ENCODE results near the gene FEM1A. TPM values are rescaled to one million over a fixed set of nuclear protein-coding genes. Genes with fewer than 3 reads are reported as not detected.
"Not testable (repeated sequence)": the region's sequence is repeated elsewhere in the genome, so short reads cannot be mapped to it uniquely, and the experiment has no call there.

The FEM1A gene, protein sequence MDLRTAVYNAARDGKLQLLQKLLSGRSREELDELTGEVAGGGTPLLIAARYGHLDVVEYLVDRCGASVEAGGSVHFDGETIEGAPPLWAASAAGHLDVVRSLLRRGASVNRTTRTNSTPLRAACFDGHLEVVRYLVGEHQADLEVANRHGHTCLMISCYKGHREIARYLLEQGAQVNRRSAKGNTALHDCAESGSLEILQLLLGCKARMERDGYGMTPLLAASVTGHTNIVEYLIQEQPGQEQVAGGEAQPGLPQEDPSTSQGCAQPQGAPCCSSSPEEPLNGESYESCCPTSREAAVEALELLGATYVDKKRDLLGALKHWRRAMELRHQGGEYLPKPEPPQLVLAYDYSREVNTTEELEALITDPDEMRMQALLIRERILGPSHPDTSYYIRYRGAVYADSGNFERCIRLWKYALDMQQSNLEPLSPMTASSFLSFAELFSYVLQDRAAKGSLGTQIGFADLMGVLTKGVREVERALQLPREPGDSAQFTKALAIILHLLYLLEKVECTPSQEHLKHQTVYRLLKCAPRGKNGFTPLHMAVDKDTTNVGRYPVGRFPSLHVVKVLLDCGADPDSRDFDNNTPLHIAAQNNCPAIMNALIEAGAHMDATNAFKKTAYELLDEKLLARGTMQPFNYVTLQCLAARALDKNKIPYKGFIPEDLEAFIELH
- 10 to 100 TPM; 25.5 to 26.0 TPM for total RNA-seq
- polyA plus RNA-seq = 4.3 TPM

DNA sequence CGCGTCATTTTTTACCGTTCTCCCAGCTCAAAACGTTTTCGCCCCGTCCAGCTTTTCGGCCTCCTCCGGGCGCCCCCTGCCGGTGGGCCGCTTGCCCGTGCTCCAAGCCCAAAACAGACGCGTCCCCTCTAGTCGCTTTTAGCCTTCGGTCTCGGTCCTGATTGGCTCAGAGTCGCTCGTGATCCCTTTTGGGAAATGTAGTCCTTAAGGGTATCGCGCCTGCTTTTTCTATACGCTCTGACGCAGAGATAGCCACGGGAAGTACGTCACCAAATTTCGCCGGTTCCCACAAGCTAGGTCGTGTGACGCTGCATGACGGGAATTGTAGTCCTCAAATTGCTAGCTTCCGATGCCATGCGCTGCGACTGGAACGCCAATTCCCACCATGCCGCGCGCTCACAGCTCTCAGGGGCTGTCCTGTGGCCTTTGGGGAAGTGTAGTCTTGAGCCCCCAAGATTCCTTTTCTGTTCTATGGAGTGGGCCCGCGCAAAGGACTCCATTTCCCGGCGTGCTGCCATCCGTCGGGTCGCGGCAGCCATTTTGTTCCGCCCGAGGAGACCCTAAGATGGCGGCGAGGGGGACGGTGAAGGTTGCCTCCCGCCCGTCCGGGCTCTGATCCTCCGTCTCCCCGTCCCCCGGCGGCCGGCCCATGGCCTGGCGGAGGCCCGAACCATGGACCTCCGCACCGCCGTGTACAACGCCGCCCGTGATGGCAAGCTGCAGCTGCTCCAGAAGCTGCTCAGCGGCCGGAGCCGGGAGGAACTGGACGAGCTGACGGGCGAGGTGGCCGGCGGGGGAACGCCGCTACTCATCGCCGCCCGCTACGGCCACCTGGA, at the start of gene FEM1A:
TSS of gene FEM1A (plus strand) at position 552 of the 836 bp plus-strand sequence. CDS start at position 673, 121 bp downstream.
- H3K36me3 Mint-ChIP-seq = peaks cover 0 to 42% (median 2%) of the 10 kb centered on the region in 3 donors
- no peaks in the 10 kb centered on the region for H3K27me3 ChIP-seq (ENCODE audit: insufficient read depth, low read length, poor library complexity, severe bottlenecking)
- peaks cover 24 to 39% (median 36%) of the 10 kb centered on the region in 3 donors for H3K4me1 Mint-ChIP-seq
- peak within 1 kb of the TSS; percentile 81 to 92 (median 88) for H3K27ac Mint-ChIP-seq
- H3K4me1 ChIP-seq (ENCODE audit: insufficient read depth, low read length) = peaks cover 26% of the 10 kb centered on the region
- H3K36me3 ChIP-seq (ENCODE audit: insufficient read depth, low read length) = peaks cover 10% of the 10 kb centered on the region
- peak within 1 kb of the TSS; percentile 84 for H3K27ac ChIP-seq (ENCODE audit: low read depth, low read length)
- POLR2A ChIA-PET = interaction anchor here (0.6 to 3.1 kb wide), 14 partner anchors 40 to 959 kb away, joined by 3 to 24 read pairs (median 4); partner anchors contain the start of genes DPP9, KDM4B, MYDGF and SAFB
- no peaks in the 10 kb centered on the region for H3K27me3 Mint-ChIP-seq
- H3K4me3 ChIP-seq (ENCODE audit: low read length) = peak within 1 kb of the TSS; percentile 72
- no peaks in the 10 kb centered on the region for H3K9me3 ChIP-seq (ENCODE audit: low read length)
- peak within 1 kb of the TSS; percentile 81 to 96 (median 84) for H3K4me3 Mint-ChIP-seq
- CTCF ChIA-PET = interaction anchor here (0.6 to 5.3 kb wide), 33 partner anchors 9 to 993 kb away, joined by 3 to 57 read pairs (median 4); partner anchors contain the start of gene DPP9
- H3K9me3 Mint-ChIP-seq = no peaks in the 10 kb centered on the region
- DNase-seq = peak; percentile 98 to 100 (median 99)

DNA sequence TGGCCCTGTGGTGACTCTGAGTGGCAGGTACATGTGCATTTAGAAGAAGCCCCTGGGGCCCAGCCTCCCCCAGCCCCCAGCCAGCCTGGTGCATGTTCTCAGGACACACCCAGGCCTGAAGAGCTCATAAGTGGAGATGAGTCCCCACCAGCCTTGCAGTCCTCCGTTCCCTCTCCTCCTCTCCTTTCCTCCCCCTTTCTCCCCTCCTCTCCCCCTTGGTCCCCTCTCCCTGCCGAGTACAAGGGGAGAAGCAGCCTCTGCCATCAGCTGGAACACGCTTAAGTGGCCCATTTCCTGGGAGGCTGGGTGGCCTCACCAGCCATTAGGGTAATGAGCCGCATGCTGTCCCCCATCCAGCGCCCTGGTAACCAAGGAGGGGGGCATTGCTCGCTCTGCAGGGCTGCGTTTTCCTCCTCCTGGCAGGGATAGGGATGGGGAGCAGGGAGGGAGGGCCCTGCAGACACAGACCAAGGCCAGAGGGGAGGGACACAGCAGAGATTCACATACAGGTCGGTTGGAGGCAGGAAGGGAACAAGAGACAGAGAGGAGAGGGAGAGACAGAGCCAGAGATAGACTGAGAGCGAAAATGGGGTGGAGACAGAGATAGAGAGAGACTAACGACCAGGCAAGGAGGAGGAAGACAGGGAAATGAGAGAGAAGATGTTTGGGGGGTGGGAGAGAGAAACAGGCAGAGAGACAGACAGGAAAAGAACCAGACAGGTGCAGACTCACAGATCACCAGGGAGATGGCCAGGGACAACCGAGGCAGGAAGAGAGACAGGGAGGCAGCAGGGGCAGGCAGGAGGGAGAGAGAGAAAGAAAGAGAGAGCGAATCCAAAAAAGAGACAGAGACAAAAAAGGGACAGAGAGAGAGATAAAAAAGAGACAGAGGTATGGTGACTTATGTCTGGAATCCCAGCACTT, 48.5 kb upstream of the FEM1A start:
- no peaks in the 10 kb centered on the region for H3K4me1 Mint-ChIP-seq

DNA sequence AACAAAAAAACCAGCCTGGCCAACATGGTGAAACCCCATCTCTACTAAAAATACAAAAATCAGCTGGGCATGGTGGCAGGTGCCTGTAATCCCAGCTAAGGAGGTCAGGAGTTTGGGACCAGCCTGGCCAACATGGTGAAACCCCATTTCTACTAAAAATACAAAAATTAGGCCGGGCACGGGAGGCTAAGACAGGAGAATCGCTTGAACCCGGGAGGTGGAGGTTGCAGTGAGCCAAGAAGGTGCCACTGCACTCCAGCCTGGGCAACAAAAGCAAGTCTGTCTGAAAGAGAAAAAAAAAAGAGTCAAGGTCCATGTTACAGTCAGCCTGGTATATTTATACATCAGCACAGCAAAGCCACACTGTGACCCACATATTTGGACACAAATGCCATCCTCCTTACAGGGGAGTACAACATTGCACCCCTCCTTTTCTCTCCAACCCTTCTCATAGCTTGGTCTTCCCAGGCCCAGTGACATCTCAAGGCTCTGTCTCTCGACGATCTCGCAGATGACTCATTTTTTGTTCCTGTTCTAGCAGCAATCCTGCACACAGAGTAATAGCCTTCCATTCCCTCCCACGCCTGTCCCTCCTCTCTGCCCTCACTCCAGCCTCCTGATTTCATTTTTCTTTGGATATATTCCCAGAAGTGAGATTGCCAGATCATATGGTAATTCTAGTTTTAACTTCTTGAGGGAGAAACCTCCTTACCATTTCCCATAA, 46.9 kb upstream of the FEM1A start:
- Histone ChIP-seq H3K36me3 (ENCODE audit: insufficient read depth, low read length) (no peaks in the 10 kb centered on the region), H3K4me3 (ENCODE audit: low read length) (no peak overlapping the region), H3K27ac (ENCODE audit: low read depth, low read length) (no peak overlapping the region), H3K27me3 (ENCODE audit: insufficient read depth, low read length, poor library complexity, severe bottlenecking) (no peaks in the 10 kb centered on the region), H3K9me3 (ENCODE audit: low read length) (no peaks in the 10 kb centered on the region), H3K4me1 (ENCODE audit: insufficient read depth, low read length) (no peaks in the 10 kb centered on the region)
- POLR2A ChIA-PET = no interaction called here
- Mint-ChIP-seq H3K4me3 (no peak overlapping the region), H3K27me3 (peaks cover 9 to 32% of the 10 kb centered on the region in 2 donors), H3K4me1 (no peaks in the 10 kb centered on the region), H3K9me3 (no peaks in the 10 kb centered on the region), H3K27ac (peak overlapping the region in 2 of 8 donors; percentile 2 to 16), H3K36me3 (no peaks in the 10 kb centered on the region)
- CTCF ChIA-PET = no interaction called here
- no peak for DNase-seq

More for the DNA sequence above, 48.5 kb upstream of the FEM1A start:
- ChIA-PET CTCF (interaction anchor here (0.7 kb wide), 1 partner anchor 226 kb away, joined by 4 read pairs; the partner anchor contains the start of gene KDM4B), POLR2A (no interaction called here)
- Mint-ChIP-seq H3K4me3 (no peak overlapping the region), H3K27me3 (peaks cover 4 to 23% of the 10 kb centered on the region in 2 donors), H3K27ac (no peak overlapping the region), H3K9me3 (no peaks in the 10 kb centered on the region), H3K36me3 (no peaks in the 10 kb centered on the region)
- no peak for DNase-seq
- no peak overlapping the region for H3K27ac ChIP-seq (ENCODE audit: low read depth, low read length)
- no peaks in the 10 kb centered on the region for H3K27me3 ChIP-seq (ENCODE audit: insufficient read depth, low read length, poor library complexity, severe bottlenecking)
- no peaks in the 10 kb centered on the region for H3K9me3 ChIP-seq (ENCODE audit: low read length)
- no peak overlapping the region for H3K4me3 ChIP-seq (ENCODE audit: low read length)
- H3K4me1 ChIP-seq (ENCODE audit: insufficient read depth, low read length) = no peaks in the 10 kb centered on the region
- H3K36me3 ChIP-seq (ENCODE audit: insufficient read depth, low read length) = no peaks in the 10 kb centered on the region

DNA sequence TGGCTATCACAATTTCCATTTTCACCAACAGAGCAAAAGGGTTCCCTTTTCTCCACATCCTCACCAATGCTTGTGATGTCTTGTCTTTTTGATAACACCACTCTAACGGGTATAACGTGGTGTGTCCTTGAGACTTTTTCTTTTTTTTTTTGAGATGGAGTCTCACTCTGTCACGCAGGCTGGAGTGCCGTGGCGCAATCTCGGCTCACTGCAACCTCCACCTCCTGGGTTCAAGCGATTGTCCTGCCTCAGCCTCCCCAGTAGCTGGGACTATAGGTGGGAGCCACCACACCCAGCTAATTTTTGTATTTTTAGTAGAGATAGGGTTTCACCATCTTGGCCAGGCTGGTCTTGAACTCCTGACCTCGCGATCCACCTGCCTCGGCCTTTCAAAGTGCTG, 46.4 kb upstream of the FEM1A start:
- Mint-ChIP-seq H3K27me3 (peaks cover 12 to 35% of the 10 kb centered on the region in 2 donors), H3K27ac (peak overlapping the region in 2 of 8 donors; percentile 2 to 16)
- H3K9me3 ChIP-seq (ENCODE audit: low read length); H3K36me3 Mint-ChIP-seq; H3K4me3 ChIP-seq (ENCODE audit: low read length); CTCF ChIA-PET; H3K4me1 ChIP-seq (ENCODE audit: insufficient read depth, low read length); H3K36me3 ChIP-seq (ENCODE audit: insufficient read depth, low read length); H3K4me3 Mint-ChIP-seq; H3K4me1 Mint-ChIP-seq; POLR2A ChIA-PET; H3K27me3 ChIP-seq (ENCODE audit: insufficient read depth, low read length, poor library complexity, severe bottlenecking); DNase-seq; H3K27ac ChIP-seq (ENCODE audit: low read depth, low read length); H3K9me3 Mint-ChIP-seq: not testable (repeated sequence)

DNA sequence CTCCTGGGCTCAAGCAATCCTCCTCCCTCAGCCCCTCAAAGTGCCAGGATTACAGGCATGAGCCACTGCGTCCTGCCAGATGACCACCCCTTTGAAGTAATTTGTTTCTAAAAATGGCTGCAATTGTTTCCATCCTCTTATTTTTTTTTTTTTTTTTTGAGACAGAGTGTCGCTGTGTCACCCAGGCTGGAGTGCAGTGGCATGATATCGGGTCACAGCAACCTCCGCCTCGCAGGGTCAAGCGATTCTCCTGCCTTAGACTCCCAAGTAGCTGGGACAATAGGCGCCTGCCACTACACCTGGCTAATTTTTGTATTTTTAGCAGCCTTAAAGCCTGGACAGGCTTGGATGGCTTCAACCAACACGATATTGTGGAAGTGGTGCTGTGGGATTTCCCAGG, 45.5 kb upstream of the FEM1A start:
- ChIA-PET CTCF (no interaction called here), POLR2A (no interaction called here)
- Mint-ChIP-seq H3K9me3 (no peaks in the 10 kb centered on the region), H3K4me1 (no peaks in the 10 kb centered on the region), H3K27me3 (peaks cover 12 to 36% of the 10 kb centered on the region in 2 donors), H3K36me3 (no peaks in the 10 kb centered on the region), H3K27ac (no peak overlapping the region), H3K4me3 (no peak overlapping the region)
- no peak overlapping the region for H3K4me3 ChIP-seq (ENCODE audit: low read length)
- H3K27ac ChIP-seq (ENCODE audit: low read depth, low read length) = no peak overlapping the region
- H3K4me1 ChIP-seq (ENCODE audit: insufficient read depth, low read length) = no peaks in the 10 kb centered on the region
- H3K36me3 ChIP-seq (ENCODE audit: insufficient read depth, low read length) = no peaks in the 10 kb centered on the region
- no peaks in the 10 kb centered on the region for H3K9me3 ChIP-seq (ENCODE audit: low read length)
- DNase-seq = no peak
- no peaks in the 10 kb centered on the region for H3K27me3 ChIP-seq (ENCODE audit: insufficient read depth, low read length, poor library complexity, severe bottlenecking)

DNA sequence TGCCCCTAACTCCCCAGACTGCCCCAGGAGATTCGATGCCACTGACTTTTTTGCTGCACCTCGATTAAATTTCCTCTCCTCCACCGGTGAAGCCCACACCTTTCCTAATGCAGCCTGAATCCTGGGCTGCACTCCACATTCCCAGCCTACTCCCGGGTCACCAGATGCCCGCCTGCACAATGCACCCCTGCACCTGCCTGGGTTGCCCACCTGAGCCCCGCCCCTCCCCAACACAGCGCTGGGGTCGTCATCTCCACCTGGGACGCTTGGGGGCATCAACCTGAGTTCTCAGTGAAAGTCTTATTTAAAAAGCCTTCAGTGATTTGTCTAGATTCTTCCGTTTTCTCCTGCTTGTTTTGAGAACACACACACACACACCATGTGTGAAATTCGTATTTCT, 43.3 kb upstream of the FEM1A start:
- H3K27ac Mint-ChIP-seq = no peak overlapping the region
- H3K36me3 Mint-ChIP-seq = no peaks in the 10 kb centered on the region
- H3K9me3 Mint-ChIP-seq = no peaks in the 10 kb centered on the region
- H3K4me1 Mint-ChIP-seq = no peaks in the 10 kb centered on the region
- Histone ChIP-seq H3K9me3 (ENCODE audit: low read length) (no peaks in the 10 kb centered on the region), H3K27me3 (ENCODE audit: insufficient read depth, low read length, poor library complexity, severe bottlenecking) (no peaks in the 10 kb centered on the region), H3K4me3 (ENCODE audit: low read length) (no peak overlapping the region), H3K4me1 (ENCODE audit: insufficient read depth, low read length) (no peaks in the 10 kb centered on the region), H3K27ac (ENCODE audit: low read depth, low read length) (no peak overlapping the region), H3K36me3 (ENCODE audit: insufficient read depth, low read length) (no peaks in the 10 kb centered on the region)
- no peak for DNase-seq
- no peak overlapping the region for H3K4me3 Mint-ChIP-seq
- peaks cover 12 to 31% of the 10 kb centered on the region in 2 donors for H3K27me3 Mint-ChIP-seq
- CTCF ChIA-PET = no interaction called here
- POLR2A ChIA-PET = no interaction called here

DNA sequence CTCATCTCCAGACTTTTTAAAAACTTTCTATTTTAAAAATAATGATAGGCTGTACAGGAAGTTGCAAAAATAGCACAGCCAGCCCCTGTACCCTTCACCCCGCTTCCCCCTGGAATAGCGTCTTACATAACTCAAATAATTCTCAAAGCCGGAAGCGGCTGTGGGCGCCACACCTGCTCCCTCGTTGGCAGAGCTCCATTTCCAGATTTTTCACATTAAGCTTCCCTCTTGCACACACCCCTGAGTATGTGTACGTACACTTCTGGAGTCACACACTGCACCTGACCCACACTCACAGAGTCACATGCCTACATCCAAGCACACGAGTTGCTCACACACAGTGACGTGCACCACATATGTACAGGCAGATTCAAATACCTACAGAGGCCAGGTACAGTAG, 42.9 kb upstream of the FEM1A start:
- no peak overlapping the region for H3K27ac ChIP-seq (ENCODE audit: low read depth, low read length)
- H3K27me3 ChIP-seq (ENCODE audit: insufficient read depth, low read length, poor library complexity, severe bottlenecking) = no peaks in the 10 kb centered on the region
- no peak overlapping the region for H3K4me3 ChIP-seq (ENCODE audit: low read length)
- Mint-ChIP-seq H3K27me3 (peaks cover 13 to 28% of the 10 kb centered on the region in 2 donors), H3K4me3 (no peak overlapping the region), H3K4me1 (no peaks in the 10 kb centered on the region), H3K36me3 (no peaks in the 10 kb centered on the region), H3K27ac (no peak overlapping the region), H3K9me3 (no peaks in the 10 kb centered on the region)
- no peaks in the 10 kb centered on the region for H3K9me3 ChIP-seq (ENCODE audit: low read length)
- ChIA-PET POLR2A (no interaction called here), CTCF (no interaction called here)
- H3K36me3 ChIP-seq (ENCODE audit: insufficient read depth, low read length) = no peaks in the 10 kb centered on the region
- no peak for DNase-seq
- no peaks in the 10 kb centered on the region for H3K4me1 ChIP-seq (ENCODE audit: insufficient read depth, low read length)
